Stimulated activated naive CD8-positive, alpha-beta T cell treated with anti-CD3 and anti-CD28 coated beads, Interleukin-15, amount 100 ng/mL, for 72 hours (primary cell): ENCODE measurements around the gene ATRX.
A peak's percentile ranks its signal among the peaks of the same experiment; 100 is the strongest.
"Not testable (repeated sequence)": the region's sequence is repeated elsewhere in the genome, so short reads cannot be mapped to it uniquely, and the experiment has no call there.

Experiments used
- ATAC-seq: fragments of 150-1000 bp; cut with Tn5 transposase; 2 replicates; pipeline ENCODE4 v1.10.0; 2021; ENCODE audit warnings: mild to moderate bottlenecking, moderate library complexity
- DNase-seq, 2 donors: peaks; one replicate each; pipeline ENCODE4 v3.0.0; 2021 to 2022
- H3K27ac Mint-ChIP-seq, 2 donors: one replicate each; pipeline ENCODE4 v1.8.0; 2022; ENCODE audit warnings: mild to moderate bottlenecking in 2 of 2, mixed read lengths in 2 of 2, moderate library complexity in 2 of 2
- H3K27me3 Mint-ChIP-seq: one replicate; pipeline ENCODE4 v1.8.0; 2022; ENCODE audit warnings: mixed read lengths
- H3K4me1 Mint-ChIP-seq: one replicate; pipeline ENCODE4 v1.8.0; 2022; ENCODE audit warnings: mild to moderate bottlenecking, mixed read lengths
- H3K4me3 Mint-ChIP-seq, 2 donors: one replicate each; pipeline ENCODE4 v1.8.0; 2022; ENCODE audit warnings: mild to moderate bottlenecking in 2 of 2, mixed read lengths in 2 of 2, moderate library complexity in 1 of 2
- H3K9me3 Mint-ChIP-seq, 2 donors: one replicate each; pipeline ENCODE4 v1.8.0; 2022; ENCODE audit warnings: mixed read lengths in 2 of 2

The ATRX gene, protein sequence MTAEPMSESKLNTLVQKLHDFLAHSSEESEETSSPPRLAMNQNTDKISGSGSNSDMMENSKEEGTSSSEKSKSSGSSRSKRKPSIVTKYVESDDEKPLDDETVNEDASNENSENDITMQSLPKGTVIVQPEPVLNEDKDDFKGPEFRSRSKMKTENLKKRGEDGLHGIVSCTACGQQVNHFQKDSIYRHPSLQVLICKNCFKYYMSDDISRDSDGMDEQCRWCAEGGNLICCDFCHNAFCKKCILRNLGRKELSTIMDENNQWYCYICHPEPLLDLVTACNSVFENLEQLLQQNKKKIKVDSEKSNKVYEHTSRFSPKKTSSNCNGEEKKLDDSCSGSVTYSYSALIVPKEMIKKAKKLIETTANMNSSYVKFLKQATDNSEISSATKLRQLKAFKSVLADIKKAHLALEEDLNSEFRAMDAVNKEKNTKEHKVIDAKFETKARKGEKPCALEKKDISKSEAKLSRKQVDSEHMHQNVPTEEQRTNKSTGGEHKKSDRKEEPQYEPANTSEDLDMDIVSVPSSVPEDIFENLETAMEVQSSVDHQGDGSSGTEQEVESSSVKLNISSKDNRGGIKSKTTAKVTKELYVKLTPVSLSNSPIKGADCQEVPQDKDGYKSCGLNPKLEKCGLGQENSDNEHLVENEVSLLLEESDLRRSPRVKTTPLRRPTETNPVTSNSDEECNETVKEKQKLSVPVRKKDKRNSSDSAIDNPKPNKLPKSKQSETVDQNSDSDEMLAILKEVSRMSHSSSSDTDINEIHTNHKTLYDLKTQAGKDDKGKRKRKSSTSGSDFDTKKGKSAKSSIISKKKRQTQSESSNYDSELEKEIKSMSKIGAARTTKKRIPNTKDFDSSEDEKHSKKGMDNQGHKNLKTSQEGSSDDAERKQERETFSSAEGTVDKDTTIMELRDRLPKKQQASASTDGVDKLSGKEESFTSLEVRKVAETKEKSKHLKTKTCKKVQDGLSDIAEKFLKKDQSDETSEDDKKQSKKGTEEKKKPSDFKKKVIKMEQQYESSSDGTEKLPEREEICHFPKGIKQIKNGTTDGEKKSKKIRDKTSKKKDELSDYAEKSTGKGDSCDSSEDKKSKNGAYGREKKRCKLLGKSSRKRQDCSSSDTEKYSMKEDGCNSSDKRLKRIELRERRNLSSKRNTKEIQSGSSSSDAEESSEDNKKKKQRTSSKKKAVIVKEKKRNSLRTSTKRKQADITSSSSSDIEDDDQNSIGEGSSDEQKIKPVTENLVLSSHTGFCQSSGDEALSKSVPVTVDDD (N-terminal part only)

DNA sequence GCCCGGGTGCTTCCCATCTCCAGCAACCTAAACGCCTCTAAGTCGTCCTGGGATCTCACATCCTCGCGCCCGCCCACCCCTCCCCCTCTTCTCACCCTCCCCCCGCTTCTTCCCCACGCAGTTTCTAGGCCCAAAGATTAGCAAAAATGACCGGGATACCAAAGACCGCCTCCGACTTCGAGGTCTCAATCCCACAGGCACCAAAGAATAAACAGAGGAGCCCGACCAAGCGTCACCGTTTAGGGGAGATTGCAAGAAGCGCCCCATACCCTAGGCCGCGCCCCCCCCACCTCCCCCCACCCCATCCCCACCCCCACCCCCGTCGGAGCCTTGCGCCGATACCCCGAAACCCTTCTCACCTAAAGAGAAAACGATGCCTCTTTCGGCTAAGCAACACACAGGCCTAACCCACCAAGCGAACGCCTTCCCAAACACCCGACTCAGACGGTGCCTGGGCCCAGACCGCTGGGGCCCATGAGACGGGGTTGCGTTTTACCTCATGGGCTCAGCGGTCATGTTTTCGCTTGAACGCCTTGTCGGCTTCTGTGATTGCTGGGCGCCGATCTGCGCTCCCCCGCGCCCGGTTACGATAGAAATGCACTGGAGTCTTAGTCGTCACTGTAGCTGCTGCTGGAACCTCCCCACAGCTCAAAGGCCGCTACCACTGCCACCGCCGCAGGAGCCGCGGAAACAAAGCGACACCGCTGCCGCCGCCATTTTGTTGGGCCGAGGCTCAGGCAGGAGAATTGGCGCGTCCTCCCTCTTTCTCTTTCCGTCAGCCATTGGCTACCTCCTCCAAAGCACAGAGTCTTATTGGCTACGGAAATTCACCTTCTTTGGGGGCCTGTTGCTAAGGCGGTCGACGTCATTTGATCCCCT lies at the start of gene ATRX:
ATRX (minus strand) TSS at position 731 of the 879 bp plus-strand sequence; CDS start at position 516, 215 bp downstream.
- Mint-ChIP-seq H3K27ac (peak within 1 kb of the TSS; percentile 100), H3K27me3 (no peaks in the 10 kb centered on the region), H3K9me3 (no peaks in the 10 kb centered on the region), H3K4me1 (peaks cover 10% of the 10 kb centered on the region), H3K4me3 (peak within 1 kb of the TSS; percentile 100)
- DNase-seq (peak; percentile 70 to 79), ATAC-seq (peak; percentile 96)

DNA sequence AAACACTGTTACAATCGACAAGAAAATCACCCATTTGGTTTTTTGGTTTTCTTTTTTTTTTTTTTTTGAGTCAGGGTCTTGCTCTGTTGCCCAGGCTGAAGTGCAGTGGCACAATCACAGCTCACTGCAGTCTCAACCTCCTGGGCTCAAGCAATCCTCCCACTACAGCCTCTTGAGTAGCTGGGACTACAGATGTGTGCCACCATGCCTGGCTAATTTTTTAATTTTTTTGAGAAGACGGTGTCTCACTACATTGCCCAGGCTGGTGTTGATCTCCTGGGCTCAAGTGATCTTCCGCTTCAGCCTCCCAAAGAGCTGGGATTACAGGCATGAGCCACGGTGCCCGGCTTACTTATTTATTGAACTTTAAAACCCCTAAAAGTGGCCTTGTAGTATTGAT lies 45.5 kb upstream of the ATRX start:
- not testable (repeated sequence) for H3K27ac Mint-ChIP-seq, H3K4me3 Mint-ChIP-seq, DNase-seq, H3K4me1 Mint-ChIP-seq, ATAC-seq, H3K9me3 Mint-ChIP-seq, H3K27me3 Mint-ChIP-seq

DNA sequence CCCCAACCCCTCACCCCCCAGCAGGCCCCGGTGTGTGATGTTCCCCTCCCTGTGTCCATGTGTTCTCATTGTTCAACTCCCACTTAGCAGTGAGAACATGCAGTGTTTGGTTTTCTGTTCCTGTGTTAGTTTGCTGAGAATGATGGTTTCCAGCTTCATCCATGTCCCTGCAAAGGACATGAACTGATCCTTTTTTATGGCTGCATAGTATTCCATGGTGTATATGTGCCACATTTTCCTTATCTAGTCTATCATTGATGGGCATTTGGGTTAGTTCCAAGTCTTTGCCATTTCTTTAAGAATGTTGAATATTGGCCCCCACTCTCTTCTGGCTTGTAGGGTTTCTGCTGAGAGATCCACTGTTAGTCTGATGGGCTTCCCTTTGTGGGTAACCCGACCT lies 36.0 kb upstream of the ATRX start:
- not testable (repeated sequence) for H3K9me3 Mint-ChIP-seq, H3K4me3 Mint-ChIP-seq, H3K4me1 Mint-ChIP-seq, DNase-seq, H3K27me3 Mint-ChIP-seq, H3K27ac Mint-ChIP-seq, ATAC-seq

GRCh38 chrX:77820091-77820727 lies 34.2 kb upstream of the ATRX start:
- Mint-ChIP-seq H3K9me3 (peaks cover 6 to 8% of the 10 kb centered on the region in 2 donors), H3K4me1 (peaks cover 5% of the 10 kb centered on the region), H3K27ac (no peak overlapping the region), H3K27me3 (no peaks in the 10 kb centered on the region), H3K4me3 (no peak overlapping the region)
- ATAC-seq (no peak), DNase-seq (no peak)

DNA sequence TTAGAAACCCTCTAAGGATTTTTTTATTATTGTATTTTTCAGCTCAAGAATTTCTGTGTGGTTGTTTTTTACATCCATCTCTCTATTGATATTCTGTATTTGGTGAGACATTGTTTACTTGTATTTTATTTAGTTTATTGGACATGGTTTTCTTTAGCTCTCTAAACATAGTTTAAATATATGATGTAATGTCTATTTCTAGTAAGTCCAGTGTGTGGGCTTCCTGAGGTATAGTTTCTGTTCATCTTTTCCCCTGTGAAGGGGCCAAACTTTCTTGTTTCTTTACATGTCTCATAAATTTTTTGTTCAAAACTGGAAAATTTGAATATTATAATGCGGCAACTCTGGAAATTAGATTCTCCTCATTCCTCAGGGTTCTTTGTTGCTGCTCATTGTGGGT lies 28.2 kb upstream of the ATRX start:
- no peak for DNase-seq
- H3K4me1 Mint-ChIP-seq: no peaks in the 10 kb centered on the region
- no peak overlapping the region for H3K27ac Mint-ChIP-seq
- H3K9me3 Mint-ChIP-seq: no peaks in the 10 kb centered on the region
- H3K4me3 Mint-ChIP-seq: no peak overlapping the region
- ATAC-seq: no peak
- H3K27me3 Mint-ChIP-seq: no peaks in the 10 kb centered on the region

- ATAC-seq (no peak), DNase-seq (no peak)
- Mint-ChIP-seq H3K4me1 (no peaks in the 10 kb centered on the region), H3K27me3 (no peaks in the 10 kb centered on the region), H3K9me3 (peaks cover 5 to 9% of the 10 kb centered on the region in 2 donors), H3K27ac (no peak overlapping the region), H3K4me3 (no peak overlapping the region)
These were observed 16.2 kb upstream of the ATRX start for GRCh38 chrX:77802201-77802600.

DNA sequence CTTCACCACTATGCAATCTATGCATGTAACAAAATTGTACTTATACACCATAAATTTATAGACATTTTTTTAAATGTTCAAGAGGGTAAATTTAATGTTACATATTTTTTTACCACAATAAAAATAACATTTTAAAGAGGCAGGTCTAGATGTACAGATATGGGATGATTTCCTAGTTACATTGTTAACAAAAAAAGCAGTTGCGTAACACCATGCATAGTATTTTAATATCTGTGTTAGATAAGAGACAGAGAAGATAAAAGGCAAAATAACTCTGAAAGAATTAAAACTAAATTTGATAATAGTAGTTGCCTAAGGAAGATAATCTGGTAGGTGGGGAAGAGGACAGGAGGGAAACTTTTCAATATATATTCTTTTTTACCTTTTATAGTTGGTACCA lies 9.1 kb upstream of the ATRX start:
- Mint-ChIP-seq H3K4me1 (no peaks in the 10 kb centered on the region), H3K9me3 (no peaks in the 10 kb centered on the region), H3K27me3 (no peaks in the 10 kb centered on the region)

GRCh38 chrX:77793946-77794345 lies 7.9 kb upstream of the ATRX start:
- no peaks in the 10 kb centered on the region for H3K4me1 Mint-ChIP-seq
- no peaks in the 10 kb centered on the region for H3K27me3 Mint-ChIP-seq

More for the DNA sequence above, 9.1 kb upstream of the ATRX start:
- no peak overlapping the region for H3K27ac Mint-ChIP-seq
- ATAC-seq (no peak), DNase-seq (no peak)
- no peak overlapping the region for H3K4me3 Mint-ChIP-seq

GRCh38 chrX:77788050-77788449 lies 2.0 kb upstream of the ATRX start:
- Mint-ChIP-seq H3K4me3 (peak overlapping the region; percentile 56 to 76), H3K27me3 (no peaks in the 10 kb centered on the region), H3K9me3 (no peaks in the 10 kb centered on the region), H3K4me1 (peaks cover 10% of the 10 kb centered on the region), H3K27ac (peak overlapping the region in 1 of 2 donors; percentile 82)
- peak; percentile 66 for ATAC-seq
- peak; percentile 13 to 15 for DNase-seq

More at GRCh38 chrX:77793946-77794345, 7.9 kb upstream of the ATRX start:
- no peaks in the 10 kb centered on the region for H3K9me3 Mint-ChIP-seq
- ATAC-seq (no peak), DNase-seq (no peak)
- no peak overlapping the region for H3K4me3 Mint-ChIP-seq
- no peak overlapping the region for H3K27ac Mint-ChIP-seq

GRCh38 chrX:77786365-77786680 lies 307 bp upstream of the ATRX start:
- Mint-ChIP-seq H3K27me3 (no peaks in the 10 kb centered on the region), H3K27ac (peak overlapping the region; percentile 100), H3K4me3 (peak overlapping the region; percentile 100), H3K4me1 (peaks cover 10% of the 10 kb centered on the region), H3K9me3 (no peaks in the 10 kb centered on the region)
- ATAC-seq (no peak), DNase-seq (no peak)

DNA sequence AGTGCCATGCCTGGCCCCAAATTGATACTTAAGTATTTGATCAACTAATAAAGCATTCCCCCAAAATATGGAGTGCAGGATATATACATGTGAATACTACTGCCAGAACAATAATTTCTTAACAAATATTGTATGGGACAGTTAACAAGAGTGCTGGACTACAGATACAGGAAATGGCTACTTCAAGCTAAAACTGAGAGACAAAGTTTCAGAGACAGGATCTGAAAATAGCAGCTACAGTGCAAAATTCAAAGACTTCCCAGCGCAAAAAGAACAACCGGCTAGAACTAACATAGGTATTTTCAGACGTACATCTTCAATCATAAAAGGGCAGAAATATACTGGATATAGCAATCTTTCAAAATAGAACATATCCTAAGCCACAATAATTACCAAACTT lies 6.3 kb downstream of the ATRX start:
- DNase-seq (no peak), ATAC-seq (no peak)
- H3K9me3 Mint-ChIP-seq: no peaks in the 10 kb centered on the region
- H3K27ac Mint-ChIP-seq: no peak overlapping the region
- H3K4me3 Mint-ChIP-seq: peak overlapping the region in 1 of 2 donors; percentile 38
- peaks cover 16% of the 10 kb centered on the region for H3K4me1 Mint-ChIP-seq
- no peaks in the 10 kb centered on the region for H3K27me3 Mint-ChIP-seq

- H3K9me3 Mint-ChIP-seq: no peaks in the 10 kb centered on the region
- peaks cover 17% of the 10 kb centered on the region for H3K4me1 Mint-ChIP-seq
- DNase-seq: no peak
These were observed 9.4 kb downstream of the ATRX start for GRCh38 chrX:77776659-77777058.

DNA sequence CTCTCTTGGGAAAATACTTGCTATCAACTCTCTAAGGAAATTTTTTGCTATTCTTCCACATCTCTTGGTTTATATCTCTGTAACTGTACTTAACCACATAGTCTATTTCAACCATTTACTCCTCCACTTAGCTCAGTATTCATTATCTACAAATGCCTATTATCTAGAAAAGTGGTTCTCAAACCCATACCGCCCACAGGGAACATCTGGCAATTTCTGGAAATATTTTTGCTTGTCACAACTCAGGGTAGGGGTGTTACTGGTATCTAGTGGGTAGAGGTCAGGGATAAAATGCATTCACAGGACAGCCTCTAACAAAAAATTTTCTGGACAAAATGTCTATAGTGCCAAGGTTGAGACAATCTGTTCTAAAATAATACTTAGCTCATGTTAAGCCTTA lies 14.4 kb downstream of the ATRX start:
- Mint-ChIP-seq H3K27ac (no peak overlapping the region), H3K27me3 (no peaks in the 10 kb centered on the region), H3K4me3 (no peak overlapping the region), H3K4me1 (peaks cover 19% of the 10 kb centered on the region), H3K9me3 (no peaks in the 10 kb centered on the region)
- no peak for ATAC-seq
- DNase-seq: no peak

More at GRCh38 chrX:77776659-77777058, 9.4 kb downstream of the ATRX start:
- Mint-ChIP-seq H3K27ac (no peak overlapping the region), H3K27me3 (no peaks in the 10 kb centered on the region), H3K4me3 (no peak overlapping the region)
- ATAC-seq: no peak

GRCh38 chrX:77768787-77769186 lies 17.2 kb downstream of the ATRX start:
- Mint-ChIP-seq H3K27me3 (no peaks in the 10 kb centered on the region), H3K4me1 (peaks cover 19% of the 10 kb centered on the region), H3K9me3 (no peaks in the 10 kb centered on the region), H3K27ac (peak overlapping the region in 1 of 2 donors; percentile 5), H3K4me3 (peak overlapping the region in 1 of 2 donors; percentile 25)
- DNase-seq: no peak
- ATAC-seq: no peak
